ENCODE measurements around the gene COMMD8.

The COMMD8 gene

DNA sequence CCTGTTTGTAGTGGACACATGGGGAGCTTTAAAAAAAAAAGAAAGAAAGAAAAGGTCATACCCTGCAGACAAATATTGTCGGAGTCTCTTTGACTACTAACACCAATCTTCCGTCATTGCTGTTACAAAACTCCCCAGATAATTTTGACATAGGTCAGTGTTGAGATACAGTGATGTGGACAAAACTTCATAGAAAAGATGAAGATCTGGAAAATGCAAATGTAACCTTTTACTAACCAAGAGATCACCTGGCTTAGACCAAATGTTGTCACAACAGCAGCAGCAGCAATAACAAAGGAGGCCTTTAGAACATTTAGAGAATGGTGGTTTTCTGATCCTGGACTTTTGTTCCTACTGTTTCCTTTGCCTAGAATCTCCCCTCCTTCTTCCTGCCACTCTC is 8.1 kb upstream of the COMMD8 start:
- DNase-seq: no peak

DNA sequence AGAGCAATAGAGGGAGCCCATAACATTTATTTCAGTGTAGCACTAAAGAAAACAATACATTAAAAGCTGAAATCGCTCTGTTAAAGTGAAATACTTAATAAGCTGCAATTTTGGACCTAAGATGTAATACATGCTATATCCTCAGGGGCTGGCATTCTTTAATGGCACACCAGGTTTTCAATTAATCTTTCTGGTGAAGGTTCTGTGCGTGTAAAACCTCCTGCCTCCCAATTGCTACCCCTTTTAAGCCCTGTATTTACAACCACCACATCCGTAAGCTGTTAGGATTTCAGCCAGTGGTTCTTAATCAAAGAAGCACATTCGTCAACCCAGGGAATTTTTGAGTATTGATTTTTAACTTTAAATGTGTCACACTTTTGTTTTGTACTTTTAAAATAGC is 7.6 kb upstream of the COMMD8 start:
- DNase-seq: no peak

DNA sequence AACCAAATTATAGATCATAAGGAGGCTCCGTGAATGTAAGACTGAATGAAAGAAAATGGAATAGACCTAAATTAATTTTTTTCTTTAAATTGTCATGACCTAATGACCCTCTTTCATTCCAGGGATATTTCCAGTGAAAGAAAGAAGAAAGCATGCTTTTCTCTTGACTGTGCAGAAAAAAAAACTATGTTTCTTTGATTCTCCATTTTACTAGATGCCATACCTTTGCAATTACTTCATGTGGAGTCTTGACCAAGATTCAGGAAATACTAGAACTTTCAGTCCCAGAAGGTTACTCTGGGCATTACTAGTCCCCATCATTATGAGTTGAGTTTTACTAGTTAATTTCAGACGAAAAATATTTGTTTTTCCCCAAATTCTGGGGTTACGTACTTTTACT is 6.4 kb upstream of the COMMD8 start:
- no peak for DNase-seq

DNA sequence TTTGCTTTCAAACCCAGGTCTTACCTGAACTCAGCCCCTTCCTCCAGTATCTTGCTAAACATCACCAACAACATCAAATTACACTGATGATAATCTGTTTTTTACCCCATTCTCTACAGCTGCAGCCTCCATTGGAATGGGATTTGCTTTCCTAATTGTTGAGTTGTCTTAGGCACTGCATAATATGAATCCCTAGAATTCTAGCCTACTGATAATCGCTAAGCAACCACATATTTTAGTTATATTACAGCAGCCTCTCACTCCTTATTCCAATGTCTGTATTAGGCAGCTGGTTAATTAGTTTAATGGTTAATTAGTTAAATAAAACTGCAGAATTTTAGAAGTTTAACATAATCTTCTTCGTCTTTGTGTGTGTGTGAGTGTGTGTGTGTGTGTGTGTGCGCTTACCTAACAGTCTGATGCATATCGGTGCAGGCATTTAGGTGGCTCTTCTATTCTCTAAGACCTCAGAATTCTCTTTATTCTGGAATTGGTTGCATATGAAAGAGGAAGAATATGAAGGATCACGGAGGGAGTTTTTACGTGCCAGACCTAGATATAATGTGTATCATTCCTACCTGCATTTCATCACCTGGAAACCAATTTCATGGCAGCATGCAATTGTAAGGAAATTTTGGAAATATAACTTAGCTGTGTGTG is 5.3 kb upstream of the COMMD8 start:
- DNase-seq: no peak

DNA sequence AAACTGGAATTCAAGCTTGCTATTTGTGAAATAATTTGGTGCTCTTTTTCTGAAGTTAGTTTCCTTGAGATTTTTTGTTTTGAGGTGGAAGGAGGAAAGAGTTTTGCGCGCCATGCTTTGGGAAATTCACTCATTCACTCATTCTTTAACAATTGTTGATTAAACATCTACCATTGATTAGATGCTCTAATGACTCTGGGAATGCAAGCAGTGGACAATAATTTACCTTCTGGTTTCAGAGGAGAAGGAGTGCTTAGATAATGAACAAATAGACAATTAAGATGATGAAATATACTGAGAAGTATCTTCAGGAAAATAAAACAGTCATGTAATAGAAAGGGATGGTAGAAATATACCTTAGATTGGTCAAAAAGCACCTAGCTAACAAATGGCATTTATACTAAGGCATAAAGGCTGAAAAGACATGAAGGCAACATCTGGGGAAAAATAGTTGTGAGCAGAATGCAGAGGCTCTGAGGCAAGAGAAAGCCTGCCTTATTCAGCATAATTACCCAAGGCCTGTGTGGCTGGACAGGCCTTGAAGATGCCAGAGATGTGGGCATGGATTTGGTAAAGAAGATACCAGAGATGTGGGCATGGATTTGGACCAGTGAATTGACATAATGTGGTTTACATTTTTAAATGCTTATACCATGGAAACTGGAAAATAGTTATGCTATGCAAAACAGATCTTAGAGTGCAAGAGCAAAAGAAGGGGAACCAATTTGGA is 2.7 kb upstream of the COMMD8 start:
- DNase-seq: no peak

DNA sequence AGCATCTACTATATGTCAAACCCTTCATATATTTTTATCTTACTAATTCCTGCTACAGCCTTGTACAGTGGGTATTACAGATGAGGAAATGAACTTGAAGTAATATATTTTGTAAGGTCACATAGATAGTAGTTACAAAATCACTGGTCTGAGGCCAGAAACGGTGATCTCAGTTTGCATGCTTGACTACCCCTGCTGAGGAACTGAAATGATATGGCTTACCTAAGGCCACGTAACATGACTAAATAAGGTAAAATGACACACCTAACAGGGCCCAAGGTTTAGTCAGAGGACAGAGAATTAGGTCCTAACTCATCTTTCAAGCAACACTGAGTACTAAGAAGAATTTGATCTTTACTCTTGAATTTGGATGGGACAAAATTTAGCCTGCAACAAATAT is 1.5 kb upstream of the COMMD8 start:
- DNase-seq: no peak

DNA sequence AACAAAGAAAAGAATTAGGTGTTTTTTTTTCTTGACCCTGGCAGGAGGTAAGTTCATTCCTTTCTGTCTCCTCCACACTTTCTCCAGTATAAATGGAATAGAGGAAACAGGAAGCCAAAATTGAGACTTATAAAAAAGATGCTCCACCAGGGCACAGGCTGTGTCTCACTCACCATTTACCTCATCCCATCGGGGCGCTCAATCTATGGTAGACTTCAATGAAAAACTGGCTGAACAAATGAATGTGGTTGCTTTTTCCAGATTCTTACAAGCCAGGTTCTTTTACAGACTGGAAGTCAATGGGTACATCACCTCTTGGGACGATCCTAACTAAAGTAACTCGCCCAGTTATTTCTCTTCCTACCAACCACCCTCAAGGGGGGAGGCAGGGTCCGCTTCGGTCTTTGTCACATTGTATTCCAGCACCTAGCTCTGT is 685 bp downstream of the COMMD8 start:
- peak in 1 of 5 experiments; percentile 37 for DNase-seq

DNA sequence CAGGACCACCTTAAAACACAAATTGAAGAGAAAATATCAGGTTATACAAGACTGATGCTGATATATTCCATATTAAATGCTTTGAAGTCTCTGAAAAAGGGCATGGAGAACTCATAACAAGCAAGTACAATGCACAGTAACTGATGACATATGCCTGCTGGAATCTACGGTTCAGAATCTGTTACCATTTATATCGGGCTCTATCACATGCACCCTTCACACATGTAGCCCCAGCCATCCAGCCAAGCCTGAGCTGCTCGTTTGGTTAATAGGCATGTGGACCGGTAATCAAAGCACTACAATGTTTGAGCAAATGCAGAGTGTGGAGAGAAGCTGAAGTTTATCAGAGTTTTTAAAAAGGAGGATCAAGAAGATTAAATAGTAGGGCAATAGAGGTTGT is 11.8 kb downstream of the COMMD8 start:
- no peak for DNase-seq

DNA sequence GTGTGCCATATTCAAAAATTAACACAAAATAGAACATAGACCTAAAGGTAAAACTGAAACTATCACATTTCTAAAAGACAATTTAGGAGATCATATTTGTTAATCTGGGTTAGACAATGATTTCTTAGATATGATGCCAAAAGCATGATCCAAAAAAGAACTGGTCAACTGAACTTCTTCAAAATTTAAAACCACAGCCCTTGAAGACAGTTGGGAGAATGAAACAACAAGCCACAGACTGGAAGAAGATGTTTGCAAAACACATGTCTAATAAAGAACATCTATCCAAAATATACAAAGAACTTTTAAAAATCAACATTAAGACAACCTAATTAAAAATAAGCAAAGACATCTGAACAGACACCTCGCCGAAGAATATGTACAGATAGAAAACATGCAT is 19.5 kb downstream of the COMMD8 start:
- DNase-seq: no peak

DNA sequence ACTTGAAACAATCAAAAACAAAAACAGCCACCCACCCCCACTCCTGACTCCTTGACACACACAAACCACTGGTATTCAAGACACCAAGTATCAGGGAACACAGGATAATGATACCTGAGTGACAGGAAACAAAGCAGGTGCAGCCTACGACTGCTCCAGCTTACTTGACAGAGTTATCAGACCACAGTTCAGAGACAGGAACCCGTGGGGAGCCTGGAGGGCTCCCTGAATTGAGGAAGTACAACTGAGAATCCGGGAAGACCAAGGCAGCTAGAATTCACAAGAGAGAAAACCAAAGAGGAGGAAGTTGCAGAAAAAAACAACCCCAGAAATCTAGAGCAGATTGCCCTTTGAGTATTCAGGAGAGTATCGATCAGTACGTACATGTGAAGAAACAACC is 20.5 kb downstream of the COMMD8 start:
- no peak for DNase-seq

DNA sequence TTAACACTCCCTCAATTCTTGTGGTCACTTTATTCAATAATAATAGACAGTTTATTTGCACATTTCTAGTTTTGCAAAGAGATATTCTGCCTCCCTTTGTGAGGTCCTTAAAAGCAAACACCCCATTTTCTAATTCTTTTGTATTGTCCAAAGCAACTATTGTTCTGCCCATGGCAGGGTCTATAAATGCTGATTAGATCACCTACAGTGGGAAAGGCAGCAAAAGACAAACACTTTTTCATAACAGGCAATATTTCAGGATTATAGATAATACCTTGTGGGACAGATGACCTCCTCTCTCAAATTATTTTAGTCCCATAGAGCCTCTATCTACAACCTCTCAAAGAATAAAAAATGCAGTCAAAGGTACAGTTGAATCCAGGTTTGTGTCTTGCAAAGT is 28.6 kb downstream of the COMMD8 start:
- DNase-seq: no peak

DNA sequence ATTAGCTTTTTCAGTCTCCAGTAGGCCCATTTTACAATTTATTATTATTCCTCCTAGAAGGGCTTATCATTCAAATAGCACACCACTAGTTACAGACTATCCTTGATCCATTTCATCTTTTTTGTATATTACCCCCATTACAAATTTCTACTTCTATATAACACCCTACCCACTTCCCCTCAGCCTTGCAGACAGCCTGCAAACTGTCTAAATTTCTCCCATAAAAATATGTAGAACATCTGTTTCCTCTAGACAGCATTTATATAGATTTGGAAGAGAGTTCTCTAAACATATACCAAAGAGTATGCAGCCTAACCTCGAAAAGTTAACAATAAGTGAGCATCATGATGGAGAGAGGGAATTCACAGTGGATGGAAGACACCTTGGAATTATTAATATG is 30.8 kb downstream of the COMMD8 start:
- DNase-seq: no peak

DNA sequence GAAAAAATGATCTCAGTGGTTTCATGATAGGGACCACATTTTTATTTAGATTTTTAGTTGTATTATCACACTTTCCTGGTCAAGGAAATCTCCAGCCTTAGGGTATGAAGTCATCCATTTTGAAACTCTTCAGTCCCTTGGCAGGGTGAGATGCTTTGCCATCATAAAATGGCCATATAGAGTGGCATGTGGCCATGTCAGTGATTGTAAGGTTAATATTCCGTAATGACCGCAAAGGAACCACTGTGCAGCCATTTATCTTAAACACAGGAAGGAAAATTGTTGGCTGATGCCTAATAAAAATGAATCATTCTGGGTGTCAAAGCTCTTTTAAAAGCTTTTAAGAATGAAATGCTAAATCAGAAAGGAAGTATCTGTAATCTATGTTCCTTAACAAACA is 35.6 kb downstream of the COMMD8 start:
- no peak for DNase-seq

DNA sequence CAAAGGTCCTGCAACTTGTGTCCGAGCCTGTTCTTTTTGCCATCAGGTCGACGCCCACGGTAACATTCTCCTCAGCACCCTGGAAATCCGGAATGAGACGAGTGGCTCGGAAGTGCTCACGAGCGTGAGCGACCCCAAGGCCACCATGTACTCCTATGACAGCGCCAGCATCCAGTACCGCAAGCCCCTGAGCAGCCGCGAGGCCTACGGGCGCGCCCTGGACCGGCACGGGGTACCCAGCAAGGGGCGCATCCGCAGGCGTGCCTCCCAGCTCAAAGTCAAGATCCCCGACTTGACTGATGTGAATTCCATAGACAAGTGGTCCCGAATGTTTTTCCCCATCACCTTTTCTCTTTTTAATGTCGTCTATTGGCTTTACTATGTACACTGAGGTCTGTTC is 37.9 kb downstream of the COMMD8 start:
- no peak for DNase-seq

DNA sequence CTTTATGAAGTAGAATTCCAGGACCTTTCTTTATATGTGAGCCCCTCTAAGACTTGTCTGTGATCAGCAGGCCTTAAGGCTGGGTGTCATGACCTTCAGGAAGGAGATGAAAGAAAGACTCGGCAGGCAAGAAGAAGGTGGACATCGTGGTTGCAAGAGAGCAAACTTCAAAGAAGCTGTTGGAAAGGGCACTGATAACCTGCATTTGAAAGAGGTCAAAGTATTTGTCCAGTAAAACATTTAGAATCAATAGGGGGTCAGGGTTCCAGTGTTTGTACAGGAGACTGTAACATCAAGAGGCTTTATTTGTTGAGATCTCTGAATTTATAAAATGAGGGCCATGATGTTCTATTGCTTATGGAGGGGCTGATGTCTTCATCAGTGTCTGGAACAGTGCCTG is 44.2 kb downstream of the COMMD8 start:
- no peak for DNase-seq

DNA sequence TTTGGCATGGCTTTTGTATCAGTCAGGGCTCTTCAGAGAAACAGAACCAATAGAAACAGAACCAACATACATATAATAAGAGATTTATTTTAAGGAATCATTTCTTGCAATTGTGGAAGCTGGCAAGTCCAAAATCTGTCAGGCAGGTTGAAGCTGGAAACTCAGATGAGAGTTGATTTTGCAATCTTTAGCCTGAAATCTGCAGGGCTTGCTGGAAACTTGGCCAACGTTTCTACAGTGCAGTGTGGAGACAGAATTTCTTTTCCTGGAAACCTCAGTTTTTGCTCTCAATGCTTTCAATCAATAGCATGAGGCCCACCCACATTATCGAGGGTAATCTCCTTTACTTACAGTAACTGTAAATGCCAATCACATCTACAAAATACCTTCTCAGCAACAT is 45.4 kb downstream of the COMMD8 start:
- DNase-seq: no peak

DNA sequence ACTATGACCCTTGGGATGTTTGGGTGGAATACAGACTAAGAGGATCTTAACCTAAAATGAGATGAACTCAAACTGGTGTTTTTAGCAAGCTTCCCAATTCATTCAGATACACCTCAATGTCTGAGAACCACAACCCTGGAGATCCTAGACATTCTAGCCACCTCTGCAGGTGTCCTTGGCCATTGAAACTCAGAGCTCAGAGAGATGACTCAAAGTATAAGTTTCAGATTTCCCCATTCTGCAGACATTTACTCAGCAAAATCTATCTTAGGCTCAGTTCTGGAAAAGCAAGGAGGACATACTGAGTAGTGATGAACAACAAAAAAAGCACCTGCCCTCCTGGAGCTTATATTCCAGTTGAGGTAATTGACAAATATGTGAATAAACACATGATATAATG is 47.8 kb downstream of the COMMD8 start:
- no peak for DNase-seq

DNA sequence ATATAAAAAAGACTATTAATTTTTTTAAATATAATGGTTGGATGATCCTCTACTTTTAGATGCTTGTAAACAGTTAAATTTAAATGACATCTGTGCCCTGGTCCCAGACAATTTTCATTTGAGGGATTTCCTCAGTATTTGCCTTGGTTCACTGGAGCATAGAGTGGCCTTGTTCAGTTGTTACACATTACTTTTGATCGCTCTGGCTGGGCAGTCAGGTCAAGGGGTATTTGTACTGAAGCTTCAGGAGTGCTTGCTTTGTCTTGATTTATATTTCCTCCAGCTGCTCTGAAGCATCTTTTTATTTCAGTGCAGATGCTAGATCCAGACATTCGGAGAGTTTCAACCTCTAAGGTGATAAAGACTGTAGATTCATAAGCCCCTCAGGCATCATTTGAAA is 50.0 kb downstream of the COMMD8 start:
- DNase-seq: no peak

DNA sequence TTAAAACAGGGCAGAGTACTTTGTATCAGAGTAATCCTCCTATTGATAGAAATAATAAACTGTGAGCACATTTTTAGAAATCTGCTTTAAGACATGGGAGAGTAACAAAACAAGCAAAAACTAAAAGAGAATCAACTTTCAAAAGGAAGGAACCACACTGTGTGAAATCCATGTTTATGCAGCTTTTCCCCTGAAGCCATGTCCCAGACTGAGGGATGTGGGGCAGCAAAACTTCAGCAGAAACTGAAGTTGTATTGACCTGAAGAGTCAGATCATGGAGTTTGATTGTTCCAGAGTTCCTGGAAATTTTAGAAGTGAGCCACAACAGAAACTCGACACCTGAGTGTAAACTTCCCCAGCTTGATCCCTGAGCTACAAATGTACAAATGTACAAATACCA is 53.2 kb downstream of the COMMD8 start:
- DNase-seq: no peak

DNA sequence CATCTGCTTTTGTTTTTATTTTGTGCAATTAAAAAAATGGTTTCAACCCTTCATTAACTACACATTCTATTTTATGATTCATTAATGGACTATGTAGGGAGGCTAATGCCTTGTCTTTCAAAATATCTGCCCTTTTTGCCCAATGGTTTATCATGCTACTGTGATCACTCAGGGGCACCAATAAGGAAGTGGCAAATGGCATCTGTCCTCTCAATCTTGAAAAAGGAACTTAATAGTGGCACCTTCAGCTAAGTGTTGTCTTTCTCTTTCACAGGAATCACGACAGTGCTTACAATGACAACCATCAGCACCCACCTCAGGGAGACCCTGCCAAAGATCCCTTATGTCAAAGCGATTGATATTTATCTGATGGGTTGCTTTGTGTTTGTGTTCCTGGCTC is 57.1 kb downstream of the COMMD8 start:
- DNase-seq: no peak

Data from T-helper 2 cell (primary cell).